Stimulated activated naive B cell treated with anti-CD40 and anti-IgM and Interleukin-4, amounts not matched to agents 10 μg/mL and 1 μg/mL and 100 μg/mL, for 72 hours (primary cell): Measurements from ENCODE around the gene KIAA0040.
"Not testable (repeated sequence)": the region's sequence is repeated elsewhere in the genome, so short reads cannot be mapped to it uniquely, and the experiment has no call there.

Experiments
- ATAC-seq, 2 donors: fragments of 150-1000 bp; cut with Tn5 transposase; replicated peaks; 2 replicates each; pipeline ENCODE4 v1.10.0; 2021; ENCODE audit warnings: moderate library complexity in 1 of 2
- DNase-seq: peaks from one replicate; pipeline ENCODE4 v3.0.0; 2021
- H3K27ac Mint-ChIP-seq: one replicate; pipeline ENCODE4 v1.8.0; 2022; ENCODE audit warnings: mild to moderate bottlenecking, mixed read lengths
- H3K27me3 Mint-ChIP-seq, 2 donors: one replicate each; pipeline ENCODE4 v1.8.0; 2022; ENCODE audit warnings: mixed read lengths in 2 of 2
- H3K36me3 Mint-ChIP-seq, 2 donors: one replicate each; pipeline ENCODE4 v1.8.0; 2022; ENCODE audit warnings: mixed read lengths in 2 of 2, mild to moderate bottlenecking in 1 of 2
- H3K4me1 Mint-ChIP-seq, 2 donors: one replicate each; pipeline ENCODE4 v1.8.0; 2022; ENCODE audit warnings: mixed read lengths in 2 of 2, mild to moderate bottlenecking in 1 of 2
- H3K4me3 Mint-ChIP-seq, 2 donors: one replicate each; pipeline ENCODE4 v1.8.0; 2022; ENCODE audit warnings: mild to moderate bottlenecking in 2 of 2, mixed read lengths in 2 of 2, moderate library complexity in 1 of 2
- H3K9me3 Mint-ChIP-seq, 2 donors: one replicate each; pipeline ENCODE4 v1.8.0; 2022; ENCODE audit warnings: mixed read lengths in 2 of 2, mild to moderate bottlenecking in 1 of 2

KIAA0040 gene

DNA sequence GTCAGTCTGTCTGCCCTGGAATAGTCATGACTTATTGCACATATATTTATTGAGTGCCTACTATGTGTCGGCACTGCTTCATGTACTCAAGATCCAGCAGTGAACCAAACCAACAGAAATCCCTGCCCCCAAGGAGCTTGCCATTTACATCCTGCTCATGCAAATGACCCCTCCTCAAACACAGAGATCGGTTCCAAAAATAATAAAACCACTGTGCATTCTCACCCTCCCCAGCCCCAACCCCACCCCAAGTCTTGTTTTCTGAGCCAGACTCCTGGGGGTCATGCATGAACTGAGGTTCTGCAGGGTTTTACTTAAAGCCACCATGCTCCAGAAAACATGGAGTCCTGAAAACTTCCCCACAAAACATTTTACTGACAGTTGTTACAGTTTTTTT, 61.9 kb downstream of the KIAA0040 start:
- DNase-seq (no peak), ATAC-seq (no peak)
- Mint-ChIP-seq H3K27me3 (peaks cover 5 to 7% of the 10 kb centered on the region in 2 donors), H3K27ac (no peak overlapping the region), H3K9me3 (no peaks in the 10 kb centered on the region), H3K36me3 (no peaks in the 10 kb centered on the region), H3K4me1 (peaks cover 6 to 15% of the 10 kb centered on the region in 2 donors), H3K4me3 (no peak overlapping the region)

- Mint-ChIP-seq H3K36me3 (no peaks in the 10 kb centered on the region), H3K9me3 (no peaks in the 10 kb centered on the region), H3K27ac (no peak overlapping the region), H3K4me1 (peaks cover 6 to 15% of the 10 kb centered on the region in 2 donors), H3K4me3 (no peak overlapping the region), H3K27me3 (peaks cover 5 to 6% of the 10 kb centered on the region in 2 donors)
- no peak for ATAC-seq
- DNase-seq: no peak
Observed at GRCh38 chr1:175129997-175130648, 62.5 kb downstream of the KIAA0040 start.

DNA sequence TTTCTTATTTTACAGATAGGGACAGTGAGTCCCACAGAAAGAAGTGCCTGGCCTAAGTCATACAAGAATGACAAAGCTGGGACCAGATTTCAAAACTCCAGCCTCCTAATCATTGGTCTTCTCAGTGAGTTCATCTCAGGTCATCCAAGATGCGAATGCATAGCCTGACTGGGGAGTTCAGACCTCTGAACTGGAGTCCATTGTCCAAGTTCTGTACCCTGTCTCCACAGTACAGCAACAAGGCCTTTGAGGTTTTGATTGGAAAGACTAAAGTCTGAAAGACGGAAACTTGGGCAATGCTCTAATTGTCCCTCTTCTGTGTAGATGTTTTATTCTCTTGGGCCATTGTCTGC, 63.0 kb downstream of the KIAA0040 start:
- no peaks in the 10 kb centered on the region for H3K9me3 Mint-ChIP-seq
- peaks cover 2 to 3% of the 10 kb centered on the region in 2 donors for H3K27me3 Mint-ChIP-seq
- H3K4me1 Mint-ChIP-seq: peaks cover 5 to 12% of the 10 kb centered on the region in 2 donors
- no peaks in the 10 kb centered on the region for H3K36me3 Mint-ChIP-seq
- no peak overlapping the region for H3K27ac Mint-ChIP-seq
- no peak overlapping the region for H3K4me3 Mint-ChIP-seq
- DNase-seq: no peak
- ATAC-seq: no peak

- H3K4me1 Mint-ChIP-seq: peaks cover 3 to 10% of the 10 kb centered on the region in 2 donors
- ATAC-seq (no peak), DNase-seq (no peak)
- H3K9me3 Mint-ChIP-seq: no peaks in the 10 kb centered on the region
- H3K4me3 Mint-ChIP-seq: no peak overlapping the region
- no peak overlapping the region for H3K27ac Mint-ChIP-seq
- no peaks in the 10 kb centered on the region for H3K27me3 Mint-ChIP-seq
- no peaks in the 10 kb centered on the region for H3K36me3 Mint-ChIP-seq
Observed at GRCh38 chr1:175129182-175129581, 63.4 kb downstream of the KIAA0040 start.

DNA sequence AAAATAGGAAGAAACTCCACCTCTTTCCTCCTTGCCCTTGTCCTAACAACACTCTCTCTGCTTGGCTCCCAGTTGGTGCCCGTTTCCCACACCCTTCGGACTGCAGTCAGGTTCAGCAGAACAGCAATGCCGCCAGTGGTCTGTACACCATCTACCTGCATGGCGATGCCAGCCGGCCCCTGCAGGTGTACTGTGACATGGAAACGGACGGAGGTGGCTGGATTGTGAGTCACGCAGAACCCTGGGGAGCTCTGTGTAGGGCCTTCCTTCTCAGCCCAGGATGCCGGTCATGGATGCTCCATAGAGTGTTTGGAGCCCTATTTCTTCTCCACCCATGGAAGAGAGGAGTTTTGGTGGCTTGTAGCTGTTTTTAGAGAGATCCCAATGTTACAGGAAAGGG, 64.1 kb downstream of the KIAA0040 start:
- Mint-ChIP-seq H3K4me3 (no peak overlapping the region), H3K27ac (no peak overlapping the region), H3K27me3 (no peaks in the 10 kb centered on the region), H3K4me1 (peaks cover 3 to 10% of the 10 kb centered on the region in 2 donors), H3K36me3 (no peaks in the 10 kb centered on the region), H3K9me3 (no peaks in the 10 kb centered on the region)
- ATAC-seq (no peak), DNase-seq (no peak)

DNA sequence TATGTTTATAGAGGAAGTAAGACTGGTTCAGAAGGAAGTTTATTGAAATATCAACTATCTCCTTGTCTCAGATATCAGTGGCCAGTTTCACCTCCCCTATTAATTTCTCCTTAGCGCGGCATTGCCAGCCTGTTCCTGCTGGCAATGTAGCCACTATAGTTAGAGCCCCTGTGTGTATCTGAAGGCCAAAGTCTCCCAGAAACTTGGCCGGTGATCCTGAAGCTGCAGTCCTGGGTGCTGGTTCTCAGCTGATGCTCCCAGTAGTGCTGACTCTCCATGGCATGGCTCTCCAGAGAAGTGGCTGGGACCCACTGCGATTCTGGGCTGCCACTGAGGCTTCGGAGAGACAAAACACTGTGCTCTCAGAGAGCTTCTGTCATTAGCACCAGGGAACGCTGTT, 65.0 kb downstream of the KIAA0040 start:
- Mint-ChIP-seq H3K27me3 (no peaks in the 10 kb centered on the region), H3K4me1 (peaks cover 3 to 10% of the 10 kb centered on the region in 2 donors), H3K4me3 (no peak overlapping the region), H3K36me3 (no peaks in the 10 kb centered on the region), H3K27ac (no peak overlapping the region), H3K9me3 (no peaks in the 10 kb centered on the region)
- DNase-seq (no peak), ATAC-seq (no peak)

GRCh38 chr1:175126347-175126746, 66.2 kb downstream of the KIAA0040 start:
- Mint-ChIP-seq H3K27ac (no peak overlapping the region), H3K4me3 (no peak overlapping the region), H3K4me1 (peaks cover 3 to 10% of the 10 kb centered on the region in 2 donors), H3K27me3 (peaks cover 0 to 3% of the 10 kb centered on the region in 2 donors), H3K9me3 (no peaks in the 10 kb centered on the region), H3K36me3 (no peaks in the 10 kb centered on the region)
- ATAC-seq (no peak), DNase-seq (no peak)

DNA sequence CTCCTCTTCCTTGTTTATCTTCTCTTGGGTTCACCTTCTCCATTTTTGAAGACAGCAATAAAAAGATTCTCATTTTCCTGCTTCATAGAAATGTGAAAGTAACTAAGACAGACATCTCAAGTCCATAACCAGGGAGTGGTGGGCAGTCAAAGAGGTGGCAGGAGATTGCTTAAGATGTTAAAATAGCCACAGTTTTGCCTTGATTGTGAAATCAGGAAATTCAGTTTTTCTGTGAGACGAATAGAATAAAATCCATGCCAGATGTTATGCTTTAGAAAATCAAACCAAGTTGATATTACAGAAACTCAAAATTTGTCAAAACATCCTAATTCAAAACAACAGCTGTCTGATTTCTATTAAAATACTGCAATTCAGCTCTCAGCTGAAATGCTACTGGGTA, 67.7 kb downstream of the KIAA0040 start:
- Mint-ChIP-seq H3K27me3 (peaks cover 0 to 3% of the 10 kb centered on the region in 2 donors), H3K36me3 (no peaks in the 10 kb centered on the region), H3K4me3 (no peak overlapping the region), H3K9me3 (no peaks in the 10 kb centered on the region), H3K4me1 (peaks cover 3 to 10% of the 10 kb centered on the region in 2 donors), H3K27ac (no peak overlapping the region)
- ATAC-seq: no peak
- DNase-seq: no peak

DNA sequence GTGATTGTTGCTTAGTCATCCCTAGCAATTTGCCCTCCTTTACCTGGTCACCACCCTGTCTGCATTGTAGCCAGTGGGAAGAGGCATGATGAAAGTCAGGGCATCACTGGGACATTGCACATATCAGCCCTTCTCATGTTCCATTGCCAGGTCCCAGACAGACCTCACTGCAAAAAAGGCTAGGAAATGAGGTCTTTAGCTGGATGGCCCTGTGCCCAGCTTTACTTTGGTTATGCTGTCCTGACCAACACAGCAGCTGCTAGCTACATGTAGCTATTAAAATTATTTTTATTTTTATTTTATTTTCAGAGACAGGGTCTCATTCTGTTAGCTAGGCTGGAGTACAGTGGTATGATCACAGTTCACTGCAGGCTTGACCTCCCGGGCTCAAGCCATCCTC, 72.1 kb downstream of the KIAA0040 start:
- H3K9me3 Mint-ChIP-seq: no peaks in the 10 kb centered on the region
- H3K36me3 Mint-ChIP-seq: no peaks in the 10 kb centered on the region
- no peak overlapping the region for H3K27ac Mint-ChIP-seq
- no peaks in the 10 kb centered on the region for H3K4me1 Mint-ChIP-seq
- H3K27me3 Mint-ChIP-seq: peaks cover 5 to 7% of the 10 kb centered on the region in 2 donors
- no peak overlapping the region for H3K4me3 Mint-ChIP-seq
- ATAC-seq: no peak
- no peak for DNase-seq

GRCh38 chr1:175118375-175119367, 73.9 kb downstream of the KIAA0040 start:
- ATAC-seq: no peak
- no peak for DNase-seq
- Mint-ChIP-seq H3K36me3 (peaks cover 0 to 2% of the 10 kb centered on the region in 2 donors), H3K27ac (no peak overlapping the region), H3K27me3 (peaks cover 11 to 16% of the 10 kb centered on the region in 2 donors), H3K9me3 (peaks cover 7 to 8% of the 10 kb centered on the region in 2 donors), H3K4me1 (no peaks in the 10 kb centered on the region), H3K4me3 (no peak overlapping the region)

- H3K27me3 Mint-ChIP-seq: peaks cover 11 to 17% of the 10 kb centered on the region in 2 donors
- no peaks in the 10 kb centered on the region for H3K4me1 Mint-ChIP-seq
- peaks cover 0 to 2% of the 10 kb centered on the region in 2 donors for H3K36me3 Mint-ChIP-seq
- H3K4me3 Mint-ChIP-seq: no peak overlapping the region
- DNase-seq (no peak), ATAC-seq (no peak)
- no peak overlapping the region for H3K27ac Mint-ChIP-seq
- peaks cover 15% of the 10 kb centered on the region in 2 donors for H3K9me3 Mint-ChIP-seq
Observed at GRCh38 chr1:175116903-175117302, 75.7 kb downstream of the KIAA0040 start.

DNA sequence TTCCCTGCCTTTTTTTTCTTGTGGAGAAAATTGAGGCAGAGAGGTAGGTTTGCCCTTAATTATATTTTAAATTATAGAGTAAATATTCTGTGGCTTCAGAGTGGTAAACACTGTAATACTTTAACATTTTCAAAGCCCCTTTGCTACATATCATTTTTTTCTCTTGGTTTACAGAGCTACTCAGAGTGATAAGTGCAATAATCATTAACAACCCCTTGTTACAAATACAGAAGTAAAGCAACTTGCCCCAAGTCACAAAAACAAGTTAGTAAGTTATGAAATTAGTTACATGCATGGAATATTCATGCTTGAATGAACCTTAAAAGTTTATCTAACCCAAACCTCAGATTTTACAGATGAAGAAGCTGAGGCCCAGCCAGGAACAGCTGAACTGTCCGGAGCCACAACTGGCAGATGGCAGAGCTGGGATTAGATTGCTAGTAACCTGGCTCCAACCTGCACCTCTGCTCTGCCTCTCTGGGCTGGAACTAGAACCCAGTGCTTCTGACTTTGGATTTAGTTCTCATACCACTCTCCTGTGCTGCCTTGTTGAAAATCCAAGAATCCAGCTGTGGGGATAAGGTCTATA, 76.3 kb downstream of the KIAA0040 start:
- Mint-ChIP-seq H3K27me3 (peaks cover 8 to 17% of the 10 kb centered on the region in 2 donors), H3K4me1 (no peaks in the 10 kb centered on the region), H3K4me3 (no peak overlapping the region), H3K9me3 (peaks cover 15% of the 10 kb centered on the region in 2 donors), H3K36me3 (peaks cover 0 to 2% of the 10 kb centered on the region in 2 donors), H3K27ac (no peak overlapping the region)
- DNase-seq (no peak), ATAC-seq (no peak)

DNA sequence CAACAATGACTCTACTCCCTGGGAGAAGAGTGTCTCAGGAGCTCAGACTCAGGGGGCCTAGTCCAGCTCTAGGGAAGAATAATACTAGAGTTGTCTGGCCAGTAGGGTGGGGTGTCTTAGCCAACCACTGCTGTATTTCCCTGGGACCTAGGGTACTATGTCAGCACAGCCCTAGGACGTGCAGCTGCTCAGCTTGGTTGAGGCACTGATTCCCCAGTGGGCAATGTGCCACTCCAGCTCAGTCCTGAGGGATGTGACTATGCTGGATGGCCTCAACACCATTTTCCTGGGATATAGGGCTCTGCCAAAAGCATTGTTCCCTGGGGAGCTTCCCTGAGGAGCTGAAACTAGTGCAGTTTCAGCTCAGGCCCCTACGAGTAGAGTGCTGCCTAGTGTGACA, 77.6 kb downstream of the KIAA0040 start:
- H3K9me3 Mint-ChIP-seq: peaks cover 15% of the 10 kb centered on the region in 2 donors
- DNase-seq: no peak
- H3K36me3 Mint-ChIP-seq: peaks cover 0 to 2% of the 10 kb centered on the region in 2 donors
- no peak overlapping the region for H3K4me3 Mint-ChIP-seq
- H3K27me3 Mint-ChIP-seq: peaks cover 8 to 17% of the 10 kb centered on the region in 2 donors
- H3K4me1 Mint-ChIP-seq: no peaks in the 10 kb centered on the region
- ATAC-seq: no peak
- H3K27ac Mint-ChIP-seq: no peak overlapping the region

DNA sequence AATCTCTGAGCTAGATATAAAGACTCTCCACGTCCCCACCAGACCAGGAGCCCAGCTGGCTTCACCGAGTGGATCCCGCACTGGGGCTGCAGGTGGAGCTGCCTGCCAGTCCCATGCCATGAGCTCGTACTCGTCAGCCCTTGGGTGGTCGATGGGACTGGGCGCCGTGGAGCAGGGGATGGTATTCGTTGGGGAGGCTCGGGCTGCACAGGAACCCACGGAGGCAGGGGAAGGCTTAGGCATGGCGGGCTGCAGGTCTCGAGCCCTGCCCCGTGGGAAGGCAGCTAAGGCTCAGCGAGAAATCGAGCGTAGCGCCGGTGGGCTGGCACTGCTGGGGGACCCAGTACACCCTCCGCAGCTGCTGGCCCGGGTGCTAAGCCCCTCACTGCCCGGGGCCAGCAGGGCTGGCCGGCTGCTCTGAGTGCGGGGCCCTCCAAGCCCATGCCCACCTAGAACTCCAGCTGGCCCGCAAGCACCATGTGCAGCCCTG, 84.2 kb downstream of the KIAA0040 start:
- H3K4me3 Mint-ChIP-seq, H3K27ac Mint-ChIP-seq, H3K4me1 Mint-ChIP-seq, H3K27me3 Mint-ChIP-seq, H3K36me3 Mint-ChIP-seq, H3K9me3 Mint-ChIP-seq, ATAC-seq, DNase-seq: not testable (repeated sequence)
